HG03039 (cell line): ENCODE data around the gene GLE1.

Source experiments
- ATAC-seq: cut with Tn5 transposase; IDR thresholded peaks from one replicate; pipeline ENCODE4 v1.9.1; 2021; ENCODE audit warnings: mild to moderate bottlenecking, moderate library complexity; ENCODE audit not compliant: unreplicated experiment

GLE1 gene, protein sequence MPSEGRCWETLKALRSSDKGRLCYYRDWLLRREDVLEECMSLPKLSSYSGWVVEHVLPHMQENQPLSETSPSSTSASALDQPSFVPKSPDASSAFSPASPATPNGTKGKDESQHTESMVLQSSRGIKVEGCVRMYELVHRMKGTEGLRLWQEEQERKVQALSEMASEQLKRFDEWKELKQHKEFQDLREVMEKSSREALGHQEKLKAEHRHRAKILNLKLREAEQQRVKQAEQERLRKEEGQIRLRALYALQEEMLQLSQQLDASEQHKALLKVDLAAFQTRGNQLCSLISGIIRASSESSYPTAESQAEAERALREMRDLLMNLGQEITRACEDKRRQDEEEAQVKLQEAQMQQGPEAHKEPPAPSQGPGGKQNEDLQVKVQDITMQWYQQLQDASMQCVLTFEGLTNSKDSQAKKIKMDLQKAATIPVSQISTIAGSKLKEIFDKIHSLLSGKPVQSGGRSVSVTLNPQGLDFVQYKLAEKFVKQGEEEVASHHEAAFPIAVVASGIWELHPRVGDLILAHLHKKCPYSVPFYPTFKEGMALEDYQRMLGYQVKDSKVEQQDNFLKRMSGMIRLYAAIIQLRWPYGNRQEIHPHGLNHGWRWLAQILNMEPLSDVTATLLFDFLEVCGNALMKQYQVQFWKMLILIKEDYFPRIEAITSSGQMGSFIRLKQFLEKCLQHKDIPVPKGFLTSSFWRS

DNA sequence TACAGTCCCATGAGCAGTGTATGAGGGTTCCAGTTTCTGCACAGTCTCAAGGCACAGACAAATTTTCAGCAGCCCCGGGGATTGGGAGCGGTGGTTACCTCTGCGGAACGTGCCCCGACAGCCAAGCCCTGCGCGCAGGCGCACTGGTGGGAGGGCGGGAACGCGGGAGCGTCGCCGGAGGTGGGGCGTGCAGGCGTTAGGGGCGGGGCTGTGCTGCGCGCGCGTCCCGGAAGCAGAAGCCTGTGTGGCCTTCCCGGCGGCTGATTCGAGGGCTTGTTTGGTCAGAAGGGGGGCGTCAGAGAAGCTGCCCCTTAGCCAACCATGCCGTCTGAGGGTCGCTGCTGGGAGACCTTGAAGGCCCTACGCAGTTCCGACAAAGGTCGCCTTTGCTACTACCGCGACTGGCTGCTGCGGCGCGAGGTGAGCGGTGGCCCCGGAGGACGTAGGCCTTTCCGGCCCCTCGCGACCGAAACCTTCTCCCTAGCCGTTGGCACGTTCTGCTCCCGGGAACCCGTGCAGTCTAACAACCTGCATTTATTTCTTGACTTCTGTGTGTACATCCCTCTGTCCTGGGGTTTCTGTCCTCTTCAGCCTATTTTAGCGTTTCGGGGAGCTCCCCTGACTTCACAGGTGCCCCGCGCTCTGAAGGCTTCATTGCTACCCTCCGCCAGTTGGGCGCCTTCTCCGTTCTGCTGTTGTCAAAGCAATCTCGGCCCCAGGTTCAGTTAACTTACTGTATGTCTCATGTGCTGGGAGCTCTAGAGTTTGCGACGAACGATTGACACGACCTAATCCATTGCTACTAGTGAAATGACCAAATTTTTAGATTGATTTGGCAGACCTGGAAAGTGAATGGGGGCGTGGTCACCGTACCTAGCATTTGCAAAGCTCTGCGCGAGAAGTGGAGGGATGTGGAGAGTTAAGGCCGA is at the start of gene GLE1:
GLE1 (plus strand) TSS at position 235 of the 929 bp plus-strand sequence; CDS start at position 322, 87 bp downstream.
- peak; percentile 81 for ATAC-seq

DNA sequence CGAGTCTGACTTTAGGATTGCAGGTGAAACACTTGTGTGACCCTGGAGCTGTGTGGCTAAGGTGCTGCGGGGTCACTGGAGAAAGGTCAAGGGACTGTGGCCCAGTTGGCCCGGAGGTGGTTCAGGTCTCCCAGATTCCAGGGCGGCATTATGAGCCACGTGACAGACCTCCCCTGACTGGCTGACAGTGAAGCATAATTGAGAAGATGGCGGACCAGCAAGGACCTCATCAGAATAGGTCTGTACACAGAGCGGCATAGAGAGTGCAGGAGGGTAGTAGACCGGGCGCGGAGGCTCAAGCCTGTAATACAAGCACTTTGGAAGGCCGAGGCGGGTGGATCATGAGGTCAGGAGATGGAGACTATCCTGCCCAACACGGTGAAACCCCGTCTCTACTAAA is 49.5 kb upstream of the GLE1 start:
- ATAC-seq: no peak

DNA sequence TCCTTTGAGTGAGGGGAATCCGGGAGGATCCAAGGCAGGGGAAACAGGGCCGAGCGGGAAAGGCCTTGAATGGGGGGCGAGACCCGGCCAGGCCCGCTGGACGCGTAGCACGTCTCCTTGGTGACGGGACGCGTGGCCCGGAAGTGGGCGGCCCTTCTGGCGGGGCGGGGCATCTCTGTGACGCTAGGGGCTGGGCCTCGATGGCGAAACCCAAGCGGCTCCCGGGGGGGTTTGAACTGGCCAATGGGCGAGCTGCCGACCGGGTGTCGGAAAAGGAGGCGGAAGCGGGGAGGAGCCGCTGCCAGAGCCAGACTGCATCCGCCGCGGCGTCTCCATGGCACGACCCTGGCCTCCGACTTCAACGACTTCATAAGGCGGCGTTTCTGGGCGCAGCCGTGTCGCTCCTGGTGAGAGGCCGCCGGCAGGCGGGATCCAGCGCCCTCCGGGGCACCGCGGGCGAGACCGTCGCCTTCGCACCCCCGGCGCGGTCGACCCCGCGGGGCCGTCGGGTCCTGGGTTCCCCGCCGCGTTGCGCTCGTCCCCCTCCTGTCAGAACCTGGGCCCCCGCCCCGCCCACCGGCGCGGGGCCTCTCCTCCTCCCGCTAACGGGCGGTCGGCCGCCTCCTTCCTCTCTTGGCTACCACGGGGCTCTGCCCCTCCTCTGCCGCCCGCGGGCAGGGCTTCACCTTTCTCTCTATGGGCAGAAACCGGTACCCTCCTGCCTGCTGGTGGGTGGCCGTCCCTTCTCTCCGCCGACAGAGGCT is 48.5 kb upstream of the GLE1 start, which contains the start of gene ODF2:
ODF2 (plus strand) TSS at position 158 of the 764 bp plus-strand sequence; CDS start at position 244, 86 bp downstream.
- ATAC-seq: peak; percentile 77

DNA sequence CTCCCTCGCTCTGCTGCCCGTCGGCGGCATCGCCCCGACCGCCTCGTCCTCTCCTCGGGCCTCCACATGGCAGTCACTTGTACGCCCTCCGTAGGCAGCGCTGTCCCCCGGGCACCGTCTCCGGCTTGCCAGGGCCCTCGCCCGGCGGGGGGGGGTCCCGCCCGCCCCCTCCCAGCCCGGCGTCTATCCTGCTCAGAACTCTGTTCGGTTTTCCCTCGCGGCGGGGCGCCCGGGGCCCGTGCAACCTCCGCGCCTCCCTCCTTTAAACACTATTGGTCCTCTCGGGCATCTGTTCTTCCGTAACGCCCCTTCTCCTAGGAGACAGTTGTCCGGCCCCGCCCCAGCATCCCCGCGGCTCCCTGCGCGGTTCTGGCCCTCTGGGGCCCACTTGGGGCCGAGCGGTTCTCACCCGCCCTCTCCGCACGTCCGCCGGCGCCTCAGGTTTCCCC is 47.9 kb upstream of the GLE1 start:
- ATAC-seq: peak; percentile 53

DNA sequence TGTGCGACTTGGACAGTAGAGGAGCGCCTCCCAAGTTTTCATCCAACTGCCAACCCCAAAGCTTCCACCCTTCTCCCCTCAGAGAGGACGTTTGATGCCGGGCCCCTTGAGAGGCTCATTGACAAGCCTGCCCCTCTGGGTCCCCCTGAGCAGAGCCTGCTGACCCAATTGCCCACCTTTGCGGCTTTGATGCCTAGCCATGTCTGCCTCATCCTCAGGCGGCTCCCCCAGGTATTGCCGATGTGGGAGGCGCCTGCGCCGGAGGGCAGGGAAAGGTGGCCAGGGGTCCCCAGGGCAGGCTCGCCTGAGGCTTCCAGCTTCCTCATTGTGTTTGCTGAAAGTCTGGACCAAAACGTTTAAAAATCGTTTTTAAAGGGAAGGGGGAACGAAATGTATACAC is 47.3 kb upstream of the GLE1 start:
- no peak for ATAC-seq

DNA sequence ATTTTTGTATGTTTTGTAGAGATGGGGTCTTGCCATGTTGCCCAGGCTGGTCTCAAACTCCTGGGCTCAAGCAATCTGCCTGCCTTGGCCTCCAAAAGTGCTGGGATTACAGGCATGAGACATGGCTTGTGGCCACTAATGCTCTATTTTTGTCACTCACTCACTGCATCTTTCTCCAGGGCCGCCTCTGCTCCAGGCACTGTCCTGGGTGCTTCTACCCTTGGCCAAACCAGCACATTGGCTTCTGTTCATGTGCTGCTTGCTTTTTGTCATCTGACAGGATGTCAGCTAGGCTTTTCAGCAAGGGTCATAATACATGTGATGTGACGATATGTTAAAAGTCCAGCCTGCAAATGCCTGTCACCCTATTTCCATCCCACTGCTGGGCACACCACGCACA is 45.5 kb upstream of the GLE1 start:
- no peak for ATAC-seq

DNA sequence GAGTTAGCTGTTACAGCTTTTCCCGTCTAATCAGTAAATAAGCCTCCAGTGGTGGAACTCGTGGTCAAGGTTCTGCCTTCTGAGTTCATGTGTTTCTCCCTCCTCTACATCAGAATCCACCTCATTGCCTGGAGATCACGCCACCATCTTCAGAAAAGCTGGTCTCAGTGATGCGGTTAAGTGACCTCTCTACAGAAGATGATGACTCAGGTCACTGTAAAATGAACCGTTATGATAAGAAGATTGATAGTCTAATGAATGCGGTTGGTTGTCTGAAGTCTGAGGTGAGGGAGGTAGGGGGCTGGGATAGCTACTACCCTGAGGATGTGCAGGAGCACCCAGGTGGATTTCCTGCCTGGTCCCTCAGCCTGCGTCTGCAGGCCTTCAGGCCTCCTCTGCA is 35.4 kb upstream of the GLE1 start:
- ATAC-seq: no peak

DNA sequence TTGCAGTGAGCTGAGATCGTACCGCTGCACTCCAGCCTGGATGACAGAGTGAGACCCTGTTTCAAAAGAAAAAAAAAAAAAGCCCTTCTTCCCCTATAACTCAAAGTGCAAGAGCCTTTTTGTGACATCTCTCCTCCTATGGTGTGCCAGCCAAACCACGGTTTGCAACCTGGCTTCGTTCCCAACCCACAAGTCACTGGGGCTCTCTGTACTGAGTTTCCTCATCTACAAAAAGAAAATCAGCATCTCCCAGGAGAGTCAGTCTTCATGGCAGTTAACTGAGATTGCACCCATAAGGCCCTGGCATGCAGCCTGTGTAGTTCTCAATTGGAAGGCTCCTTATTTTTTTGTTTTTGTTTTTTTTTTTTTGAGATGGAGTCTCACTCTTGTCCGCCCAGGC is 34.0 kb upstream of the GLE1 start:
- ATAC-seq: no peak

DNA sequence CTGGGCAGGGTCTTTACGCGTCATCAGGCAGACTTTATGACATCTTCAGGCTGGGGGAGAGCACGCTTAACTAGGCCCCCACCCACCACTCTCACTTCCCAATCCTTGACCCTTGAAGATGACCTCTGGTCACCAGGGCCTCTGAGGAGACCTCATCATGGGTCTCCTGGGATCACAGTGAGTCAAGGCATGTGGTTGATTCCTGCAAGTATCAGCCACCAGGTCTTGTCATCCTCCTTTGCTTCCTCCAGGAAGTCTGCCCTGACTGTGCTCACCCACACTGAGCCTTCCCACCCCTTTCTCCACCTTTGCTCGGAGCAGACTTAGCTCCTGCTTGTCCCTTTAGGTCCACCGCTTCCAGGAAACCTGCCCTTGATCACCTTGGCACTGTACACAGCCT is 31.4 kb upstream of the GLE1 start:
- no peak for ATAC-seq

DNA sequence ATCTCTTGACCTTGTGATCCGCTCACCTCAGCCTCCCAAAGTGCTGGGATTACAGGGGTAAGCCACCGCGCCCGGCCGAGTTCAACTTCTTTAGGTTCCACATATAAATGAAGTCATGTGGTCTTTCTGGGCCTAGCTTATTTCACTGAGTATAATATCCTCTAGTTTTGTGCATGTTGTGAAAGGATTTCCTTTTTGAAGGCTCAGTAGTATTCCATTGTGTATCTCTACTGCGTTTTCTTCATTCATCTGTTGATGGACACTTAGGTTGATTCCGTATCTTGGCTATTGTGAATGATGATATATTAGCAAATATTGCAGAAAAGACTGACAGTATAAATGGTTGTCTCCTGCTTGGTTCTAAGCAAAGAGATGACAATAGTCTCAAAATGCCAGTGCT is 28.7 kb upstream of the GLE1 start:
- no peak for ATAC-seq

DNA sequence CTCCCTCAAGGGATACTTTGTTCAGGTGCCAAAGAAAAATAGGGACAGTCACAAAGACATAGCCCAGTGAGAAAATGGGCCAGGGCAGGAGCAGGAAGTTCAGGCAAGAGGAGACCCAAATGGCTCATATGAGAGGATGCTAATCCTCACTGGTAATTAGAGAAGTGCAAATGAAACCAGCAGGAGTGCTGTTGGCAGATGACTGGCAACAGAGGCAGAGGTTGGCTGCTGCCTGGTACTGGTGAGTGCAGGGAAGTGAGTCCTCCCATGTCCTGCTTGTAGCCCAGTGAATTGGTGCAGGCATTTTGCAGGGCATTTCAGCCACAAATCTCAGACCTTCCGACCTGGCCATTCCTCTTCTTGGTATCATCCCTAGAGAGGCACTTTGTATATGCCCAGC is 25.3 kb upstream of the GLE1 start:
- ATAC-seq: no peak

DNA sequence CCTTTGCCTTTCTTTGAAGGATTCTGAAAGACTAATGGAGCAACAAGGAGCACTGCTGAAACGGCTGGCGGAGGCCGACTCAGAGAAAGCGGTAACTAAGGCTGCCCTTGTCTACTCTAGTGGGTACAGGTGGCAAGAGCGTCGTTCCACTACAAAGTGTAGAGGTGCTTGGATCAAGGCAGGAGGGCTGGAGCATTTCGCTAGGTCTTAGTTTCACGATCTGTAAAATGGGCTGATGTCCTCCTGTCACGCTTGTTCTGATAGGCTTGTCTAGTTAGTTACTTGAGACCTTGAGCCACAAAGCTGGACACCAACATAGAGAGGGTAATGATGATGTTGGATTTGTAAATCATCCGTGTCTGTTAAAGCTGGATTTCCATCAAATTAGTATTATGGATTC is 23.0 kb upstream of the GLE1 start:
- ATAC-seq: no peak

DNA sequence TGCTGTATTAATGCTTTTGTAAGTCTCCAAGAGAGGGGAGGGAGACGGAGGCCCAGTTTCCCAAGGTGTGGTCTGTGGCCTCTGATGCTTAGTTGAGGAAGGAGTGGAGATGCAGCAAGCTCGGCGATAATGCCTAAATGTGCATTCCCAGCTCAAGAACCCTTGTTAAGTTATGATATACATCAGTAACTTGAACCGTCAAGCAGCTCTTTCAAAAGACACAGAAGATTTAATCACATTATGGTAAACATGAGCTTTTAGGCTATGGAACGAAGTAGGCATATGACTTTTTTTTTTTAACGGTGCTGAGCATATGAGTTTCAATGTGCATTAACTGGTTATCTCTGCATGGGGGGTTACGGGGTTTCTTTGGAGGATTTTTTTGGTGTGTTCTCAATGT is 22.3 kb upstream of the GLE1 start:
- no peak for ATAC-seq

DNA sequence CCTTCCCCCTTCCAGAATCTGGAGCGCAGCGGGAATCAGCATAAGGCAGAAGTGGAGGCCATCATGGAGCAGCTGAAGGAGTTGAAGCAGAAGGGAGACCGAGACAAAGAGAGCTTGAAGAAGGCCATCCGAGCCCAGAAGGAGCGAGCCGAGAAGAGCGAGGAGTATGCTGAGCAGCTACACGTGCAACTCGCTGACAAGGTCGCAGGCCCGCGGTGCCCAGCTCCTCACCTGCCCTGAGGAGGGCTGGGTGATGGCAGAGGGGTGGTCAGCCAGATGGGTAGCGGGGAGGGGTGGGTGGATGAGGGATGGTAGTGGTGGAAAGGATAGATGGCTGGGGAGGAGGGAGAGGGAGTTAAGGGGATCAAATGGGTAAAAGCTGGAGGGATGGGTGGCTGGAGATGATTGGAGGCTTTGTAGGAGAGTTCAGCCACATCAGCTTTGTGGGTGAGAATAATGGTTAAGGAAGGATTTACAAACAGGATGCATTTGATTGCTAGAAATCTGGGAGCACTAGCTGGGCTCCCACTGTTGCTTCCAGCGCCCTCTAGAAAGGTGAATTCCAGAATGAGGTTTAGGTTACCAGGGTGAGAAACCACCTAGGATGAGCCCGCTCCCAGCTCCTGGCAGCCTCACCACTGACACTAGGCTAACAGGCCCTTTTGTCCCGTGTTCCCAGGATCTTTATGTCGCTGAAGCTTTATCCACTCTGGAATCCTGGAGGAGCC is 19.7 kb upstream of the GLE1 start:
- no peak for ATAC-seq

DNA sequence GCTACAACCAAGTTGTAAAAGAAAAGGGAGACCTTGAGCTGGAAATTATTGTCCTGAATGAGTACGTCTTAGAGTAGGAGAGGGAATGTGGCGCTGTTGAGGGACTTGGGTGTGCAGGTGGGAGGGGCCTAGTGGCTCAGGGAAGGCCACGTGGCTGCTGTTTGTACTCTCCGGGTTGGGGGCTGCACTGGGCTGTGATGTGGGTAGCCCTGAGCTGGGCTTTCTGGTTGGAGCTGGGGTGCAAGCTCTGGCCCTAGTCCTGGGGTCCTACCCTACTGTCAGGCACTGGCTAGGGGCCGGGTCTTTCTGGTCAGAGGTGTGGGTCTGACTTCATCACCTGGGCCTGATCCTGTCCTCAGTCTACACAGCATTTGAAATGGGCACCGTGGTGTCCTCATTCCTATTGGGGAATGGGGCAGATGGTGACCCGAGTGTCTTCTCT is 19.1 kb upstream of the GLE1 start:
- no peak for ATAC-seq

DNA sequence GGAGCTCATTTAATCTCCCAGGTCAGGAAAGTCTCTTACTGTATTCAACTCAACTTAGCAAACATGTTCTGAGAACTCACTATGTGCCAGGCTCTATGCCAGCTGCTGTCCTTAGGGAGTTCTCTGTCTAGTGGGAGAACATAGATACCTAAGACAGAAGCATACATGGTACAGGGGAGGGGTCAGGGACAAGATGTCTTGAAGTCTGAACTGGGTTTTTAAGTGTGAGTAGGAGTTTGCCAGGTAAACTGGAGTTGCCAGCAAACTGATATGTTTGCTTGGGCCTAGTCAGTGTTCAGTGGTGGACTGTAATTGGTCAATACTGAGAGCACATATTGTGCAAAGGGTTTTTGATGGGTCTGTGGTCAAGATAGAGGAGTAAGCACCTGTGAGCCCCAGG is 18.3 kb upstream of the GLE1 start:
- no peak for ATAC-seq

DNA sequence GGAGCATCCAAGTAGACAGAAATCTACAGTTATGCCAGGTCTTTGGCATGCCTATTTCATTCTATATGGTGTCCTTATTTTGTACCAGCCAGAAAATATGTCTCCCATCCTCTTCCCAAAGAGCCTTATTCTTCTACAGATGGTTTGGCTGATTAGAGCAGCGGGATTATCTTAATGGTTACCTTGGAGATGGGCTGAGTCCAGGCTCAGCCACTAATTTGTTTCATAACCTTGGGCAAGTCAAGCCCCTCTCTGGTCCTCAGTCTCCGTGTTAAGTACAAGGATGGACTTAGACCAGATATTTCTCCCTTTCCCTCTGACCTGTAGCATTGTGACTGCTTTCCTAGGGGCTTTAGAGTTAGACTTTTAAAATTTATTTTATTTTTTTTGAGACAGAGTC is 11.1 kb upstream of the GLE1 start:
- no peak for ATAC-seq

DNA sequence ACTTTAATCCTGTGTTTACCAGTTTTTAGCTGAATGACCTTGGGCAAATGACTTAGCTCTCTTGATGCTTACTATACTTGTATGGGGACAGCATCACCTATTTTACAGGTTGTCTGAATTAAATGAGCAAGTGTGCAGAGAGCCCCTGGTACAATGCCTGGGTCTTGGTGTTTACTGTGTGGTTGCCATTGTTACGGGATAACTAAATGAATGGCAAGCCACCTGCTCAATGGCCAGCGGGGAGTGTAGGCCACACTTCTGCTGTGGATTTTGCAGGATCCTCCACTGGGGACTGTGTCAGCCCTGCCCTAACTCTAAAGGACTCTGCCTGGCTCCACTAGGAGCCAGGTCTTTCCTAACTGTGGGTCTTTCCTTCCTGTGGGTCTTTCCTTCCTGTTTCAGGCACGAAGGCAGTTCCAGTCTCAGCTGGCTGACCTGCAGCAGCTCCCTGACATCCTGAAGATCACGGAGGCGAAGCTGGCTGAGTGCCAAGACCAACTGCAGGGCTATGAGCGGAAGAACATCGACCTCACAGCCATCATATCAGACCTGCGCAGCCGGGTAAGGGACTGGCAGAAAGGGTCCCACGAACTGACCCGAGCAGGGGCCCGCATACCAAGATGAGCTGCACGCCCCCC is 10.3 kb upstream of the GLE1 start:
- ATAC-seq: no peak

DNA sequence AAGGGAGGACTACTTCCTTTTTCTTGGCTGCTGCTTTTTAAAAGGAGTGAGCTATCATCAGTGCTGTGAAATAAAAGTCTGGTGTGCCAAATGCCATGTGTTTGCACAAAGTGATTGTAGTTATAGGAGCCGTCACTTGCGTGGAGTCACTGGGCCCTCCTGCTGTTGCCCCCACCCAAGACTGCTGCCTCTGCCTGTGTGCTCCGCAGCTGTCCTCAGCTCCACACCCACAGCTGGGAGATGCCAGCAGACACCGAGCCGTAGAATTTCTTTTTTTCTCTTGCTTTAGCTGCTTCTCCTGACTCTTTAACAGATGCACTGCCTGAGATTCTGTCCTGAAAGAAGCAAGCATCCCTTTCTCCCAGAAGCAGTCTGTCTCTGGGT is 9.8 kb upstream of the GLE1 start:
- ATAC-seq: no peak
